Fibroblast of skin of right biceps (primary cell): ENCODE data around the gene SMARCAD1.
"Not testable (repeated sequence)": the region's sequence is repeated elsewhere in the genome, so short reads cannot be mapped to it uniquely, and the experiment has no call there.

Experiments used
- DNase-seq: peaks from one replicate; pipeline ENCODE4 v3.0.0-alpha.2; 2013

Gene SMARCAD1

GRCh38 chr4:94235825-94236224 is 28.2 kb downstream of the SMARCAD1 start:
- DNase-seq: no peak

DNA sequence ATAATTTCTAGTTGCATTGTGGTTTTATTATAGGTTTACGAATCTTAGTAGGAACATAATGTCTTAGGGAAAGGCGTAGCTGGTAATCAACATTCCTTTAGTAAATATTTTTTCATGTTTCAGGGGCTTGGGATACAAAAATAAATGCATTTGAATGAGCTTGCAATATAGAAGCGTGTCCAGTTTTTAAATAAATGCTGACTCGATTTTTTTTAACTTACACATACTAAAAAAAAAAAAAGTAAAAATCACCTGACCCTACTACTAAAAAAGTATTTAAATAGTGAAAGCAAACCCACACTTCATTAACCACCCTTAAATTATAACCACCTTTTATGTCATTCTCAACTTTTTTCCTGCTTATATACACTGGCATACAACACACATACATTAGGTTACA is 29.6 kb downstream of the SMARCAD1 start:
- no peak for DNase-seq

DNA sequence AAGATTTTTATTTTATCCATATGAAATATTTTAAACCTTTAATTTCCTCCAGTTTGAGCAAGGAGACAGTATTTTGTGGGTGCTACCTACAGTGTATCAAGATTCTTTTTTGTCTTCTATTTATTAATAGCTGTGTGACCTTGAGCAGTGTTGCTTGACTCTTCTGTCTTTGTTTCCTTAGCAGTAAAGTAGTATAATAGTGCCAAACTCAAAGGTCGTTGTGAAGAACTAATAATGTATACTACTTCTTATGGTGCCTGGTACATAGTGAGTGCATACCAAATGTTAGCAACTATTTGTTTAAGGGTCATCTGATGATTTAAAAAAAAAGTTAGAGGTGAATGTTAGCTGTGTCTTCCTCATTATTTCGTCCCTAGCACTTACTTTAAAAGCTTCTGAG is 30.5 kb downstream of the SMARCAD1 start:
- no peak for DNase-seq

- peak; percentile 30 for DNase-seq
Observed at GRCh38 chr4:94240384-94240783, 32.7 kb downstream of the SMARCAD1 start.

GRCh38 chr4:94244087-94244828 is 36.6 kb downstream of the SMARCAD1 start:
- peak; percentile 10 for DNase-seq

GRCh38 chr4:94244829-94245185 is 37.1 kb downstream of the SMARCAD1 start:
- no peak for DNase-seq

DNA sequence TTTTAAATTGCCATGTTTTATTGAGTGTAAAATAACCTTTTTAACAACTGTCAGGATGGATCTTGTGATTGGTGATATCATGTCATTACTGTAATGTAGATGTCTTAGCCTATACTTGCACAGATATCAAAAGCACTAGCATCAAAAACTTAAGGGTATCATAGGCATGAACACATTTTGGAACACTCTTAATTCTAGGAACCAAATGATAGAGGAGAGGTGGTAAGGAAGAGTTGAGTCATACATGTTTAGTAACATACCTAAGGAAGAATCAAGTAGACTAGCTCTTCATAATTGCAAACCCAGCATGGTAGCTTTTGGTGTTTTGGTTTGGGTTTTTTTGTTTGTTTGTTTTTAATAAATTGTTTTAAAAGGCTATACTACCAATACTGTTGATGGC is 43.4 kb downstream of the SMARCAD1 start:
- DNase-seq: no peak

GRCh38 chr4:94253036-94253435 is 45.4 kb downstream of the SMARCAD1 start:
- peak; percentile 6 for DNase-seq

DNA sequence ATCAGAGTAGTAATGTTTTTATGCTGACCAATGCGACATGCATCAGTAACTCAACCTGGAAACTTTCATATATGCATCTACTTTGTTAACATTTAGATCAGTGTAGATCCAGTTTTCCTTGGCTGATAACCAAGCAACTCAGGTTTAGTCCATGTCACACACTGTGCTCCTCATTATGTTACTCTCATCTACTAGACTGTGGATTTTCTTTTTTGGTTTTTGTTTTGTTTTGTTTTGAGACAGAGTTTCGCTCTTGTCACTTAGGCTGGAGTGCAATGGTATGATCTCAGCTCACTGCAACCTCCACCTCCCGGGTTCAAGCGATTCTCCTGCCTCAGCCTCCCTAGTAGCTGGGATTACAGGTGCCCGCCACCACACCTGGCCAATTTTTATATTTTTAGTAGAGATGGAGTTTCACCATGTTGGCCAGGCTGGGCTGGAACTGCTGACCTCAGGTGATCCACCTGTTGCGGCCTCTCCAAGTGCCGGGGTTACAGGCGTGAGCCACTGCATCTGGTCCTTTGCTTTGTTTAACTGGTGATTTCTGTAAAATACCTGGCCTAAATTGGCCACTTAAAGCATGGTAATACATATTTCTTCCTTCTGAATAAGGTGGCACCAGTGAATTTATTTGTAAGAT is 48.6 kb downstream of the SMARCAD1 start:
- DNase-seq: no peak

DNA sequence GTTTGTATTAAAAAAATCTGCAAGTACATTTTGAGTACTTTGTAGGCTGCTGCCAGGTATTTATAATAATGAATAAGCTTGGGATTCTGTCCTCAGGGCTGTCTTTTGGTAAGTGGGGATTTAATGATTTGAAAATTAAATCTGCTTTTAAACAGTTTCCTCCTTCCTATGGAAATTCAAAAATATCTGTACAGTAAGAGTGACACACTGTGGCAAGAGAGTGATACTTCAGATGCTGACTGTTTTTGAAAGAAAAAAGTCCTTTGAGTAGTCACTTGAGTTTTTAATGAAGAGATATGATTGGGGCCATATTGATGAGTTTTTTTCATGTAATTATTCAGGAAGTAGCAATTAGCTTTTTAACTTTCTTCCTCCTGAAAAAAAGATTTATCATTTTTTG is 49.2 kb downstream of the SMARCAD1 start:
- no peak for DNase-seq

GRCh38 chr4:94262163-94263016 is 54.7 kb downstream of the SMARCAD1 start:
- no peak for DNase-seq

- no peak for DNase-seq
Observed at GRCh38 chr4:94267037-94267436, 59.4 kb downstream of the SMARCAD1 start.

DNA sequence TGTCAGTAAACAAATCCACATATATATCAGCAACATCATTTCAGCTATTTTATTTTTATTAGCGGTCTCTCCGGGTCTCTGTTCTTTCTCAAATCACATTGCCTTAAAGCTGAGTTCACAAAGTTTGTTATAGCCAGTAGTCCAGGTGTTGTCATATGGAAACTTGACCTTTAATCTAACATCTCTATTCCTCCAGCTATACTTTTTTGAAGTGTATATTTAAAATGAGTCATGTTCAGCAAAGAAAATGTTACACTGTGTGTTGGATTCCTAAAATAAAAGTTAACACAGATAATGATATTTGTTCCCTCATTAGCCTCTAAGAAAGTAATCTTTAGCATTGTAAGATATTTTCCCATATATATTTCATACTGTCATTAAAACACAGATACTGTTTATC is 63.6 kb downstream of the SMARCAD1 start:
- DNase-seq: no peak

DNA sequence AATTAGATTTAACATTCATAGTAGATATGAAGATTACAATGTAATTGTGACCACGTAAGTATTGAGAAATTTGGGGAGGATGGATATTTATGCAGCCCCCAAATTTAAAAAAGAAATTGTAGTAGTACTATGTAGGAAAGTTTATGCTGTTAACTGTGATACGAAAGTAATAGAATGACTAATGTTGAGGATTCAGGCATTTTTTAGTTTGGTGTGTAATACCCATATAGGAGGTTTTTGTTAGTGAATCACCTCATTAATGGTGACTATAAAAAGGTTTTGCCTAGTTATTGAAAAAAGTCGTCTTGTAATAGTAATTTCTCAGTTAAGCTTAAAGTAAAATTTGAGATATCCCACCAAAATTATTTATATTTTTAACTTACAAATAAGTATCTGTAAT is 67.2 kb downstream of the SMARCAD1 start:
- peak; percentile 66 for DNase-seq

DNA sequence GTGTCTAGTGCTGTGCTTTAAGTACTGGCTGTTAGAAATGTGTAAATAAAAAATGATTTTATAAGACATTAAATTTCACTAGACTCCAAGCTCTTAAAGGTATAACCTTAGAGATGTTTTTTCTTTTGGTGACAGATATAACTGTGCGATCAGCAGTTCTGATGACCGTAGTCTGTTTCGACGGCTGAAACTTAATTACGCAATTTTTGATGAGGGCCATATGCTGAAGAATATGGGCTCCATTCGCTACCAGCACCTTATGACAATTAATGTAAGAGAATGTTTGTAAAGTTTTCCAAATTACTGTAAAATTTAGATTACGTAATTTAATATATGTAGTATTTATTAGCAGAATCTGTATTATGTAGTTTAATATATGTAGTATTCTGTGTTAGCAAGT is 68.5 kb downstream of the SMARCAD1 start:
- DNase-seq: no peak

DNA sequence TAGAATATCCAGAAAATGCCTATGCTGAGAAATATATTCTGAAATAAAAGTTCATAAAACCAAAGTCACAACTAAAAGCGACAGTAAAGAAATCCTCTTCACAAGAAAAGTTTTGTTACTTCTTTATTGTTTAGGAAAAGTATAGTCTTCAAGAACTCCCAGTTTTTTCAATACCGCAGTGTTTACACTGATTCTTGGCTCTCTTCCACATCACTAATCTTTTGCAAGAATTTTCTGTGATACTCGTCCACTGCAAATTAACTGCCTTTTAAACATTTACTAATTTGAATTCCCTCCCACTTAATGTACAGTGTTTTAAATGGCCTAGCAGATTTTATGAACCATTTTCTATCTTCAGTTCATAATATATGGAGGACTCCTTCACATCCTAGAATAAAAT is 69.9 kb downstream of the SMARCAD1 start:
- no peak for DNase-seq

DNA sequence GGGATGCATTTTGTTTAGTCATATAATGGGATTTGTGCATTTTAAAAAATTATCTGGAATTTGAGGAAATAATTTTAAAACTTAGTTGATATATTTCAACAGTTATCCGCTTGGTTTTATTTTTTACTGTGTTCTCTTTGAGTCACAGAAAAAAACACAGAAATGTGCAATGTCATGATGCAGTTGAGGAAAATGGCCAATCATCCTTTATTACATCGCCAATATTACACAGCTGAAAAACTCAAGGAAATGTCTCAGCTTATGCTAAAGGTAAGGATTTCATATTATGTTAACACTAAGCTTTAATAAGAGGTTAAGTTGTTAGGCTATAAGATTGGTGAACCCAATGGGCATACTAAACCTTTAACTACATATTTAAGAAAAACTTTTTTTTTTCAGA is 71.1 kb downstream of the SMARCAD1 start:
- DNase-seq: no peak

DNA sequence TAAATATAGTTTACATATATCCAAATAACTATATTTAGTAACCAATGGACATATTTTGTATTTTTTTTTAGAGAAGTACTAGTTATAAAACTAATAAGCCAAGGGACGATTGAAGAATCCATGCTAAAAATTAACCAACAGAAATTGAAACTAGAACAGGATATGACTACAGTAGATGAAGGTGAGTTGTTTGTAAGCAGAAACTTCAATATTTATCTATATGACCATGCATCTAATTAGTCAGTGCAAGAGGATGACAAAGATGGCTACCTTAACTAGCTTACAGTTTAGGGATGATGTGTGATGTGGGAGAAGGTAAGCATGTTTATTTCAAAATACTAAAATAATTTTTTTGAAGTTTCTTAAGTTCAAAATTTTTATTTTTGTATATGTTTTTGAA is 77.2 kb downstream of the SMARCAD1 start:
- no peak for DNase-seq

GRCh38 chr4:94285666-94286065 is 78.0 kb downstream of the SMARCAD1 start:
- no peak for DNase-seq

DNA sequence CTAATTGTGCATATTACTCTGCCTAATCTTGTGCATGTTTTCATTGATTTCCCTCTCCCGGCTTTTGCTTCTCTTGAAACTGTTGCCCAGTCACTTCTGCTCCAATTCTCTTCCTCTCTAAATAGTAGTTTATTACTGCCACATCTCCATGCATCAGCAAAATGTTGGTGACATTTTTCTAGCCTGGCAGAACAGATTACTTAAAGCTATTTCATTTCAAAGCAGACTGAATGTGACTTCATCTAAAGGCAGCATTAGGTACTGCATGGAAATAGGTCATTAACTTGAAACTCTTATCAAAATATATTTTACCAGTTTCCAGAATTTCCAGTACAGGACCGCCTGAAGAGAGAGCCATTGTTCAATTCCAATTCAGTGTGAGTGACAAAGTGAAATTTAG is 82.6 kb downstream of the SMARCAD1 start:
- no peak for DNase-seq

- not testable (repeated sequence) for DNase-seq
Observed at GRCh38 chr4:94293981-94294380, 86.3 kb downstream of the SMARCAD1 start.

DNA sequence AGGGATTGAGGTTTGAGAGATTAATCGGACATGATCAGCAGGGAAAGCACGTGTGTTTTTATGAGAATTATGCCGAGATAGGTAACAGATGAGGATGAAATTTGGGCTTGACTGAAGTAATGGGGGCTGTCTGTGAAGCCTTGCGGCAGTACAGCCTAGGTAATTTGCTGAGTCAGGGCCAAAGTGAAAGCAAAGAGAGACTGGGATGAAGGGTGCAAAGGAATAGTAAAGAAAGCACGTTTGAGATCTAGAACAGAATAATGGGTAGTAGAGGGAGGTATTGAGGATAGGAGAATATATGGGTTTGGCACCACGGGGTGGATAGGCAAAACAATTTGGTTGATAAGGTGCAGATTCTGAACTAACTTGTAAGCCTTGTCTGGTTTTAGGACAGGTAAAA is 87.8 kb downstream of the SMARCAD1 start:
- not testable (repeated sequence) for DNase-seq

DNA sequence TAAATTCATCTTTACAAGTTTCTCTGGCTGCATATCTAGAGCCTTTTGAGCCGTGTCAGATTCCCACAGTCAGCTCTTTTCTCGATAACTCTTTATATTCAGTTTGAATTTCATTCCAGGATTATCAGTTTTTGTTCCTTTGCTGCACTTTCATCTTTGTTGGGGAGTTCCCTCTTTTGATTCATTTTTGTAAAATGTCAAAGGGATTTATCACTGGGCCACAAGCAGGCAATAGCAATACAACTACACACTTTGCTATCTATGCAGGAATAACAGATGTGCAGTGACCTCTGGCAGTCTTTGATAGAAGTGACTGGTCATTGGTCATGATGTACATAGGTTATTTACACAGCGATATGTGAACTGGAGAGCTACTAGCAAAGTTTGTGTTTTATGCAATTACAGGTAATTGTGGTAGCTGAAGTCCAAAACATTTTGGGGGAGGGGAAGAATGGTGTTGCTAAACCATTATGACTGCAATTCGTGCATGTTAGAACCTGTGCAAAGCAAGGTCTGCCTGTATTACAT is 91.1 kb downstream of the SMARCAD1 start:
- DNase-seq: no peak

GRCh38 chr4:94302191-94302590 is 94.5 kb downstream of the SMARCAD1 start:
- DNase-seq: peak; percentile 7
